GM12891 (cell line): ENCODE data around the gene DNAJC5.

ENCODE experiments used
- POLR2A ChIP-seq: IDR thresholded peaks from 2 replicates; pipeline ENCODE4 v1.6.1; 2011; ENCODE audit warnings: low read depth, low read length, control low read depth
- POLR2AphosphoS5 ChIP-seq: IDR thresholded peaks from 2 replicates; pipeline ENCODE4 v1.6.1; 2011; ENCODE audit warnings: low read depth, low read length, control low read depth
- POU2F2 ChIP-seq: IDR thresholded peaks from 2 replicates; pipeline ENCODE4 v1.6.1; 2011; ENCODE audit warnings: low read depth, mild to moderate bottlenecking, control low read depth, low read length, moderate library complexity

DNA sequence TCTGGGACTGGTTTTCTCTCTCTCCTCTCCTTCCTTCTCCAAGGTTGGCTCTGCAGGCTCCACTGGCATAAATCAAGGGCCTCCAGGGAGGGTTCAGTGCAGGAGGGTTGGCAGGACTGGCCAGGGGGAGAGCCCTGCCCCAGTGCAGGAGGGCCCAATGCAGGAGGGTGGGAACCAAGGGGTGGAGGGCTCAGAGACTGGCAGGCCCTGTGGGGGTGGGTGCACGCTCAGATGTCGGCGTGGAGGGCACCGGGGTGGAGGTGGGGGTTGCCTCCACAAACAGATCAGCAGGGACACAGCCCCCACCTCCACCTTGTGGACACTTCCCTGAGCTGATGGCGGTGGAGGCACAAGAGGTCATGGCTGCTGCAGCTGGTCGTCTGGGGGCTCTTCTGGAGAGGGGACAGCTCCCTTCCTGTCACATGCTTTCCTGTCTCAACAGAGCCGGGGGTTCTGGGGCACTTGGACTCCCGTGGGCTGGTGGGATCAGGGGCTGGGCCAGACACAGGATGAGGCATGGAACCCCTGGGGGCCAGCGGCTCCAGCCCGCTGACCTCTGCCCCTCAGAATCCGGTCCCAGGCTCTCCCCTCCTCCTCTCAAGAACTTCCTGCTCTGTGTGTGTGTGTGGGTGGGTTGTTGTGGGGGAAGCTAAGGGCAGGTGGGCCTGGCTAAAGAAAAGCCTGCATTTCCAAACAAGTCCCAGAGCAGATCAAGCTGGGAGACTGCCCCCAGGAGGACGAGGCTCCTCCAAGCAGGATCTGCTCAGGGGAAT, 36.3 kb upstream of the DNAJC5 start:
- TF ChIP-seq POLR2A (no peak), POLR2AphosphoS5 (no peak), POU2F2 (no peak)
